SK-N-SH (cell line): ENCODE results near the gene KLF2. TPM values are rescaled to one million over a fixed set of nuclear protein-coding genes. Genes with fewer than 3 reads are reported as not detected.

ENCODE experiments used
- CTCF ChIA-PET: fragments of 300-600, 350-600 bp; formaldehyde crosslinking; extraction: SDS; loops from one replicate; lab custom pipeline; 2021; lab: Yijun Ruan, JAX
- POLR2A ChIA-PET: fragments of 350-600 bp; sonication (Branson Sonifier 250); formaldehyde crosslinking; extraction: SDS; loops from one replicate; lab custom pipeline; 2020; ENCODE audit warnings: antibody characterized with exemption, inconsistent platforms; lab: Yijun Ruan, JAX
- DNase-seq: peaks from one replicate; pipeline ENCODE4 v3.0.0; 2012
- H2AFZ ChIP-seq: fragments of 200-600 bp; sonication (generic); 2 replicates; pipeline ENCODE4 v1.8.1; 2016; ENCODE audit warnings: antibody characterized with exemption, mild to moderate bottlenecking, low read depth
- H3F3A ChIP-seq: fragments of 200-600 bp; sonication (generic); replicated peaks from 2 replicates; pipeline ENCODE3; 2016; ENCODE audit warnings: antibody characterized with exemption, mild to moderate bottlenecking; ENCODE audit not compliant: insufficient read depth
- H3K27ac ChIP-seq, 2 experiments: fragments of 200-500 bp in 1 of 2; fragments of 200-600 bp in 1 of 2; sonication (Bioruptor generic) in 1 of 2; sonication (generic), shearing (Covaris generic) in 1 of 2; 2 replicates each; pipeline versions ENCODE4 v1.5.1 to v1.6.1; 2014 to 2016; ENCODE audit warnings: low read depth in 2 of 2, inconsistent platforms in 1 of 2, low read length in 1 of 2, mild to moderate bottlenecking in 1 of 2, mixed read lengths in 1 of 2
- H3K27me3 ChIP-seq: fragments of 200-600 bp; sonication (generic), shearing (Covaris generic); 2 replicates; pipeline ENCODE4 v1.6.1; 2016; ENCODE audit warnings: mixed run types; ENCODE audit not compliant: insufficient read depth
- H3K36me3 ChIP-seq, 2 experiments: fragments of 200-500 bp in 1 of 2; fragments of 200-600 bp in 1 of 2; sonication (Bioruptor generic) in 1 of 2; sonication (generic) in 1 of 2; replicated peaks in 1 of 2; 2 replicates each; pipeline versions ENCODE3 to v1.5.1; 2014 to 2016; ENCODE audit warnings: low read length in 1 of 2, mild to moderate bottlenecking in 1 of 2; ENCODE audit not compliant: insufficient read depth in 2 of 2, control insufficient read depth in 1 of 2
- H3K4me1 ChIP-seq, 2 experiments: fragments of 200-500 bp in 1 of 2; fragments of 200-600 bp in 1 of 2; sonication (Bioruptor generic) in 1 of 2; sonication (generic), shearing (Covaris generic) in 1 of 2; 2 replicates each; pipeline versions ENCODE4 v1.5.1 to v1.6.1; 2014 to 2016; ENCODE audit warnings: low read depth in 1 of 2, low read length in 1 of 2, mixed run types in 1 of 2; ENCODE audit not compliant: insufficient read depth in 2 of 2, control insufficient read depth in 1 of 2
- H3K4me2 ChIP-seq: fragments of 200-600 bp; sonication (generic), shearing (Covaris generic); 2 replicates; pipeline ENCODE4 v1.6.1; 2017; ENCODE audit warnings: mixed run types
- H3K4me3 ChIP-seq, 2 experiments: fragments of 200-500 bp in 1 of 2; fragments of 200-600 bp in 1 of 2; sonication (Bioruptor generic) in 1 of 2; sonication (generic), shearing (Covaris generic) in 1 of 2; 2 replicates each; pipeline versions ENCODE4 v1.5.1 to v1.8.1; 2014 to 2016; ENCODE audit warnings: low read depth in 2 of 2, inconsistent platforms in 1 of 2, low read length in 1 of 2, mild to moderate bottlenecking in 1 of 2, mixed read lengths in 1 of 2, moderate library complexity in 1 of 2
- H3K79me2 ChIP-seq: fragments of 200-600 bp; sonication (generic); 2 replicates; pipeline ENCODE4 v1.8.1; 2017; ENCODE audit warnings: mild to moderate bottlenecking; ENCODE audit not compliant: insufficient read depth
- H3K9ac ChIP-seq: fragments of 200-600 bp; sonication (generic); 2 replicates; pipeline ENCODE4 v1.6.1; 2017; ENCODE audit warnings: mixed run types
- H3K9me2 ChIP-seq: fragments of 200-600 bp; sonication (generic); 2 replicates; pipeline ENCODE4 v1.6.1; 2017; ENCODE audit warnings: mixed run types
- H3K9me3 ChIP-seq: fragments of 200-600 bp; sonication (generic); 2 replicates; pipeline ENCODE4 v1.6.1; 2017; ENCODE audit warnings: mixed run types, mild to moderate bottlenecking, moderate library complexity
- H4K20me1 ChIP-seq: fragments of 200-600 bp; sonication (generic); 2 replicates; pipeline ENCODE4 v1.6.1; 2017; ENCODE audit warnings: mild to moderate bottlenecking, mixed run types; ENCODE audit not compliant: insufficient read depth
- CHD2 ChIP-seq: fragments of 150-350 bp; IDR thresholded peaks from 2 replicates; pipeline ENCODE4 v1.6.1; 2018; ENCODE audit warnings: low read length; ENCODE audit not compliant: partially characterized antibody
- EP300 ChIP-seq, 2 experiments: IDR thresholded peaks; 2 replicates each; pipeline versions ENCODE4 v1.4.0 to v1.6.1; 2012; ENCODE audit warnings: borderline replicate concordance in 1 of 2, low read depth in 1 of 2, low read length in 1 of 2
- EZH2phosphoT487 ChIP-seq: fragments of 200-600 bp; sonication (generic); IDR thresholded peaks from 2 replicates; pipeline ENCODE4 v1.6.1; 2017; ENCODE audit warnings: low read depth, mixed run types, mild to moderate bottlenecking, antibody characterized with exemption, moderate library complexity, borderline replicate concordance
- FOSL2 ChIP-seq: IDR thresholded peaks from 2 replicates; pipeline ENCODE4 v1.4.0; 2012; ENCODE audit warnings: low read depth, mild to moderate bottlenecking, moderate library complexity, borderline replicate concordance
- FOXJ3 ChIP-seq: sonication (generic); formaldehyde crosslinking; IDR thresholded peaks from 2 replicates; pipeline ENCODE4 v1.5.1; 2020; ENCODE audit warnings: mild to moderate bottlenecking, missing genetic modification reagents
- GATA2 ChIP-seq: sonication (generic); formaldehyde crosslinking; IDR thresholded peaks from 2 replicates; pipeline ENCODE4 v1.5.0; 2020; ENCODE audit warnings: mild to moderate bottlenecking, missing genetic modification reagents
- MXI1 ChIP-seq: IDR thresholded peaks from 2 replicates; pipeline ENCODE4 v1.6.1; 2012; ENCODE audit warnings: mild to moderate bottlenecking, low read depth, low read length, improper control_type of control experiment
- NFIC ChIP-seq: IDR thresholded peaks from 2 replicates; pipeline ENCODE4 v1.4.0; 2012; ENCODE audit warnings: borderline replicate concordance
- POLR2AphosphoS5 ChIP-seq: IDR thresholded peaks from 2 replicates; pipeline ENCODE4 v1.6.1; 2012; ENCODE audit warnings: low read depth, low read length
- RAD21 ChIP-seq: IDR thresholded peaks from 2 replicates; pipeline ENCODE4 v1.6.1; 2012; ENCODE audit warnings: mild to moderate bottlenecking, low read length
- RFX5 ChIP-seq: IDR thresholded peaks from 2 replicates; pipeline ENCODE4 v1.6.1; 2012; ENCODE audit warnings: mild to moderate bottlenecking, improper control_type of control experiment, low read length
- SMC3 ChIP-seq: IDR thresholded peaks from 2 replicates; pipeline ENCODE4 v1.6.1; 2012; ENCODE audit warnings: low read depth, low read length, improper control_type of control experiment
- YY1 ChIP-seq: IDR thresholded peaks from 2 replicates; pipeline ENCODE4 v1.4.0; 2012; ENCODE audit warnings: low read depth, mild to moderate bottlenecking
- WGBS: methylation state at CpG from one replicate; pipeline ENCODE4 v1.1.6; 2017; ENCODE audit warnings: low lambda C conversion rate; 5-methylcytosine and 5-hydroxymethylcytosine counted together
- polyA plus RNA-seq, 3 experiments: library from polyadenylated mRNA; depleted of rRNA; stranded (reverse); fragments of >200 nt; gene quantifications; 2 replicates each; pipeline ENCODE4 v1.2.3, GENCODE V29; 2012
- TF ChIP-seq, protein P1 (sequence below): fragments of 200-600 bp; sonication (generic); IDR thresholded peaks from 2 replicates; pipeline ENCODE4 v1.6.1; 2017; ENCODE audit warnings: antibody characterized with exemption, mild to moderate bottlenecking, moderate library complexity
- TF ChIP-seq, protein P2 (sequence below): IDR thresholded peaks from 2 replicates; pipeline ENCODE4 v1.6.1; 2012; ENCODE audit warnings: mild to moderate bottlenecking, low read depth, low read length, moderate library complexity
- TF ChIP-seq, protein P3 (sequence below): IDR thresholded peaks from 2 replicates; pipeline ENCODE4 v1.4.0; 2012; ENCODE audit warnings: low read depth, borderline replicate concordance
- TF ChIP-seq, protein P4 (sequence below): IDR thresholded peaks from 2 replicates; pipeline ENCODE4 v1.4.0; 2012; ENCODE audit warnings: low read depth

The KLF2 gene
- polyA plus RNA-seq, 1 of the 3 experiments (the other 2 are of a cell fraction): 6.9 TPM

DNA sequence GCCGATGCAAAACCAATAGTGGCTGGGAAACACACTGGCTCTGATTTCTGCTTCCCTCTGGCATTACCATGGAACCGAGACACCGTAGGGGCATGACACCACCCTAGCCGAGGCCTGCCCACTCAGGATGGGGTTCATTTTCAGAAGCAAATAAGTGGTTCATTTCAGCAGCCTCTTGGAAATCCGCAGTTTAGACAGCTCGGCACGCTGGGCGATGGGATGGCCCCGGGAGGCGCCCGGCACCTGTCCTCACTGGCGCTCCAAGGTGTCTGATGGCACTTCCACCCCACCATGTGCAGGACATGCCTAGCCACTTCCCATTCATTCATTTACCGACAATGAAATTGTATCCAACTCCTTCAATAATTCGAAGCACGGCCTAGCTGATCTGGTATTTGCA, 33.8 kb downstream of the KLF2 start:
- H2AFZ ChIP-seq: no peak overlapping the region
- H3K4me3 ChIP-seq: no peak overlapping the region
- no peak for DNase-seq
- no peak overlapping the region for H3K4me2 ChIP-seq
- H3F3A ChIP-seq: no peaks in the 10 kb centered on the region
- no peak overlapping the region for H3K27ac ChIP-seq
- H3K9me3 ChIP-seq: no peaks in the 10 kb centered on the region
- no peaks in the 10 kb centered on the region for H3K4me1 ChIP-seq
- no peak overlapping the region for H3K9ac ChIP-seq
- H3K27me3 ChIP-seq: no peaks in the 10 kb centered on the region
- TF ChIP-seq EP300 (IDR thresholded peaks at IDR 0.05; ENCODE audit: borderline replicate concordance in 1 of 2, low read depth in 1 of 2, low read length in 1 of 2) (no peak), FOSL2 (no peak), RFX5 (no peak), MXI1 (no peak), NFIC (no peak), EZH2phosphoT487 (no peak), YY1 (no peak), GATA2 (CRISPR knock-in tag) (no peak)
- TF ChIP-seq, protein P1, sequence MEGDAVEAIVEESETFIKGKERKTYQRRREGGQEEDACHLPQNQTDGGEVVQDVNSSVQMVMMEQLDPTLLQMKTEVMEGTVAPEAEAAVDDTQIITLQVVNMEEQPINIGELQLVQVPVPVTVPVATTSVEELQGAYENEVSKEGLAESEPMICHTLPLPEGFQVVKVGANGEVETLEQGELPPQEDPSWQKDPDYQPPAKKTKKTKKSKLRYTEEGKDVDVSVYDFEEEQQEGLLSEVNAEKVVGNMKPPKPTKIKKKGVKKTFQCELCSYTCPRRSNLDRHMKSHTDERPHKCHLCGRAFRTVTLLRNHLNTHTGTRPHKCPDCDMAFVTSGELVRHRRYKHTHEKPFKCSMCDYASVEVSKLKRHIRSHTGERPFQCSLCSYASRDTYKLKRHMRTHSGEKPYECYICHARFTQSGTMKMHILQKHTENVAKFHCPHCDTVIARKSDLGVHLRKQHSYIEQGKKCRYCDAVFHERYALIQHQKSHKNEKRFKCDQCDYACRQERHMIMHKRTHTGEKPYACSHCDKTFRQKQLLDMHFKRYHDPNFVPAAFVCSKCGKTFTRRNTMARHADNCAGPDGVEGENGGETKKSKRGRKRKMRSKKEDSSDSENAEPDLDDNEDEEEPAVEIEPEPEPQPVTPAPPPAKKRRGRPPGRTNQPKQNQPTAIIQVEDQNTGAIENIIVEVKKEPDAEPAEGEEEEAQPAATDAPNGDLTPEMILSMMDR: no peak
- TF ChIP-seq, all 33 proteins: peak for 0
- peaks cover 0 to 2% of the 10 kb centered on the region in 2 experiments for H3K36me3 ChIP-seq
- no peaks in the 10 kb centered on the region for H3K9me2 ChIP-seq
- CTCF ChIA-PET: interaction anchor here (2.4 kb wide), 1 partner anchor 111 kb away, joined by 8 read pairs; no protein-coding TSS in a partner anchor
- H3K79me2 ChIP-seq: no peaks in the 10 kb centered on the region
- H4K20me1 ChIP-seq: no peaks in the 10 kb centered on the region
- 99% methylated on average over 5 of the region's 15 CpGs for WGBS
- POLR2A ChIA-PET: no interaction called here

DNA sequence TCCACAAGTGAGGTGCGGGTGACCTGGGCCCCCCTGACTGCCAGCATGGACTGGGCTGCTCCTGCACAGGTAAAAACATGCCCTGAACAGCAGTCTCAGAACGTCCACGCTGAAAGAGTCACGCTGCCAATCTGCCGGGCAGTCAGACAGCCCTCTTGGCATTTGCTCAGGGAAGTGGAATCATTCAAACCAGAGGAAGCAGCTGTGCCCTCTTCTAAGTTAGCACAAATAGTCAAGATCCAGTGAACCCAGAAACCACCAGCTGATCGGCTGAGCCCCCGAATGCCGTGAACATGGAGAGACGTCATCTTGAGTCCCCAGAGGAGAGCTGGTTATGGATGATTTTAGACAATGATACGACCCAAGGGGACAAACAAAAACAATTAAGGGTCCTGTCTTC, 34.4 kb downstream of the KLF2 start:
- H3K9me3 ChIP-seq: no peaks in the 10 kb centered on the region
- CTCF ChIA-PET: no interaction called here
- no peak overlapping the region for H3K9ac ChIP-seq
- H3K36me3 ChIP-seq: peaks cover 0 to 2% of the 10 kb centered on the region in 2 experiments
- H3F3A ChIP-seq: no peaks in the 10 kb centered on the region
- H3K27me3 ChIP-seq: no peaks in the 10 kb centered on the region
- no peaks in the 10 kb centered on the region for H3K9me2 ChIP-seq
- H3K4me2 ChIP-seq: no peak overlapping the region
- no peaks in the 10 kb centered on the region for H4K20me1 ChIP-seq
- TF ChIP-seq CHD2 (no peak), NFIC (no peak), POLR2AphosphoS5 (no peak), RFX5 (no peak), FOXJ3 (CRISPR knock-in tag) (no peak), GATA2 (CRISPR knock-in tag) (no peak), SMC3 (no peak), RAD21 (no peak)
- TF ChIP-seq, protein P2, sequence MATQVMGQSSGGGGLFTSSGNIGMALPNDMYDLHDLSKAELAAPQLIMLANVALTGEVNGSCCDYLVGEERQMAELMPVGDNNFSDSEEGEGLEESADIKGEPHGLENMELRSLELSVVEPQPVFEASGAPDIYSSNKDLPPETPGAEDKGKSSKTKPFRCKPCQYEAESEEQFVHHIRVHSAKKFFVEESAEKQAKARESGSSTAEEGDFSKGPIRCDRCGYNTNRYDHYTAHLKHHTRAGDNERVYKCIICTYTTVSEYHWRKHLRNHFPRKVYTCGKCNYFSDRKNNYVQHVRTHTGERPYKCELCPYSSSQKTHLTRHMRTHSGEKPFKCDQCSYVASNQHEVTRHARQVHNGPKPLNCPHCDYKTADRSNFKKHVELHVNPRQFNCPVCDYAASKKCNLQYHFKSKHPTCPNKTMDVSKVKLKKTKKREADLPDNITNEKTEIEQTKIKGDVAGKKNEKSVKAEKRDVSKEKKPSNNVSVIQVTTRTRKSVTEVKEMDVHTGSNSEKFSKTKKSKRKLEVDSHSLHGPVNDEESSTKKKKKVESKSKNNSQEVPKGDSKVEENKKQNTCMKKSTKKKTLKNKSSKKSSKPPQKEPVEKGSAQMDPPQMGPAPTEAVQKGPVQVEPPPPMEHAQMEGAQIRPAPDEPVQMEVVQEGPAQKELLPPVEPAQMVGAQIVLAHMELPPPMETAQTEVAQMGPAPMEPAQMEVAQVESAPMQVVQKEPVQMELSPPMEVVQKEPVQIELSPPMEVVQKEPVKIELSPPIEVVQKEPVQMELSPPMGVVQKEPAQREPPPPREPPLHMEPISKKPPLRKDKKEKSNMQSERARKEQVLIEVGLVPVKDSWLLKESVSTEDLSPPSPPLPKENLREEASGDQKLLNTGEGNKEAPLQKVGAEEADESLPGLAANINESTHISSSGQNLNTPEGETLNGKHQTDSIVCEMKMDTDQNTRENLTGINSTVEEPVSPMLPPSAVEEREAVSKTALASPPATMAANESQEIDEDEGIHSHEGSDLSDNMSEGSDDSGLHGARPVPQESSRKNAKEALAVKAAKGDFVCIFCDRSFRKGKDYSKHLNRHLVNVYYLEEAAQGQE: no peak
- TF ChIP-seq, protein P1: no peak
- TF ChIP-seq, protein P3, sequence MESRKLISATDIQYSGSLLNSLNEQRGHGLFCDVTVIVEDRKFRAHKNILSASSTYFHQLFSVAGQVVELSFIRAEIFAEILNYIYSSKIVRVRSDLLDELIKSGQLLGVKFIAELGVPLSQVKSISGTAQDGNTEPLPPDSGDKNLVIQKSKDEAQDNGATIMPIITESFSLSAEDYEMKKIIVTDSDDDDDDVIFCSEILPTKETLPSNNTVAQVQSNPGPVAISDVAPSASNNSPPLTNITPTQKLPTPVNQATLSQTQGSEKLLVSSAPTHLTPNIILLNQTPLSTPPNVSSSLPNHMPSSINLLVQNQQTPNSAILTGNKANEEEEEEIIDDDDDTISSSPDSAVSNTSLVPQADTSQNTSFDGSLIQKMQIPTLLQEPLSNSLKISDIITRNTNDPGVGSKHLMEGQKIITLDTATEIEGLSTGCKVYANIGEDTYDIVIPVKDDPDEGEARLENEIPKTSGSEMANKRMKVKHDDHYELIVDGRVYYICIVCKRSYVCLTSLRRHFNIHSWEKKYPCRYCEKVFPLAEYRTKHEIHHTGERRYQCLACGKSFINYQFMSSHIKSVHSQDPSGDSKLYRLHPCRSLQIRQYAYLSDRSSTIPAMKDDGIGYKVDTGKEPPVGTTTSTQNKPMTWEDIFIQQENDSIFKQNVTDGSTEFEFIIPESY: no peak
- TF ChIP-seq, protein P4, sequence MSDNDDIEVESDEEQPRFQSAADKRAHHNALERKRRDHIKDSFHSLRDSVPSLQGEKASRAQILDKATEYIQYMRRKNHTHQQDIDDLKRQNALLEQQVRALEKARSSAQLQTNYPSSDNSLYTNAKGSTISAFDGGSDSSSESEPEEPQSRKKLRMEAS: no peak
- TF ChIP-seq, all 33 proteins: peak for 0
- POLR2A ChIA-PET: no interaction called here
- Histone ChIP-seq H3K4me1 (no peaks in the 10 kb centered on the region), H3K4me3 (no peak overlapping the region), H2AFZ (no peak overlapping the region), H3K27ac (no peak overlapping the region), H3K79me2 (no peaks in the 10 kb centered on the region)
- WGBS: 94% methylated on average over 6 of the region's 10 CpGs
- DNase-seq: no peak
